HuH-7.5 (cell line): ENCODE data around the gene SHFL.

Source experiments
- DNase-seq: peaks from one replicate; pipeline ENCODE4 v3.0.0; 2011; ENCODE audit warnings: low spot score

Gene SHFL

DNA sequence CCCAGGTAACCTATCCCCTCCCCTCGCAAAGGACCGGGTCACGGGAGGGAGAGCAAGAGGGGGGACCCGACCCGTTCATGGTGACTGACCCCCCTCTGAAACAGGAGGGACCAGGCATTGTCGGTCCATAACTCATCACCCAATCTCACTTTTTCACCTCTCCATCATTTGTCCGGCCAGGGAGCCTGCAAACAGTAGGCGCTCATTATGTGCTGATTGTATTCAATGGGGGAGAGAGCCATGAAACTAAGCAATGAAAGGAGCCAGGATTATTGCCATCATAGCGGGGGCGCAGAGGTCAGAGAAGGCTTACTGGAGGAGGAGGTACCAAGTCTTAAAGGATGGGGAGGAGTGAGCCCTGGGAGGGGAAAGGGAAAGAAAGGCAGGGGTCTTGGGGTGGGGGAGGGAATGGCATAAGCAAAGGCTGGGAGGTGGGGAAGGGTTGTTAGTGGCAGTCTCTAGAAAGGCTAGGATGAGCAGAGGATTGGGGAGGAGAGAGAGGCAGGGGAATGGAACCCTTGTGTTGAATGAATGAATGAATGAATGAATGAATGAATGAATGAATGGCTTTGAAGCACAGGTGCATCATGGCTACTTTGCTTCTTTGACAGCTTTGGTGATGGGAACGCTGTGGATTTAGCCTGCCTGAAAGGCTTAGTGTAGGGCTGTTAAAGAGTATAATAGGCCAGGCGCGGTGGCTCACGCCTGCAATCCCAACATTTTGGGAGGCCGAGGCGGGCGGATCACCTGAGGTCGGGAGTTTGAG lies 1.4 kb downstream of the SHFL start:
- DNase-seq = no peak

DNA sequence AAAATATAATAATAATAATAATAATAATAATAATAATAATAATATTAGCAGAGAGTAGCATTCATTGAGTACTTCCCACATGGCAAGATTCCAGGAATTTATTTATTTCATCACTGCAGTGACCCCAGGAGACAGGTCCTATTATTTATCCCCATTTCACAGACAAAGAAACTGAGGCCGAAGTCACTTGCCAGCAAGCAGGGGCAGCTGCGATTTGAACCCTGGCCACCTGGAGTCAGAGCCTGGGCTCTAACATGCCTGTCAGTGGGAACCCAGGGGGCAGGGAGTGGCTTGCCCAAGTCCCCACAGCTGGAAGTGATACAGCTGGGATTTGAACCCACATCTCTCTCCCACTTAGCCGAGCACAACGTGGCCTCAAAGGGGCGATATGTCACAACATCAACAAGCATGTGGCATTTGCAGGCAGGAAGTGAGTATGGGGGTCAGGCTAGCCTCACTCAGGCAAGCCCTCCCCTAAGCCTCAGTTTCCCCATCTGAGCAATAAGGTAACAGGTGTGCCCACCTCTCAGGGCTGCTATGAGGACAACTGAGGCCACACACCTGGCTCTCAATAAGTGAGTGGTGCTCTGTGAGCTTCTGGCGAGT lies 2.9 kb downstream of the SHFL start:
- DNase-seq = no peak

- no peak for DNase-seq
These were observed 3.8 kb downstream of the SHFL start for GRCh38 chr19:10089801-10090375.

DNA sequence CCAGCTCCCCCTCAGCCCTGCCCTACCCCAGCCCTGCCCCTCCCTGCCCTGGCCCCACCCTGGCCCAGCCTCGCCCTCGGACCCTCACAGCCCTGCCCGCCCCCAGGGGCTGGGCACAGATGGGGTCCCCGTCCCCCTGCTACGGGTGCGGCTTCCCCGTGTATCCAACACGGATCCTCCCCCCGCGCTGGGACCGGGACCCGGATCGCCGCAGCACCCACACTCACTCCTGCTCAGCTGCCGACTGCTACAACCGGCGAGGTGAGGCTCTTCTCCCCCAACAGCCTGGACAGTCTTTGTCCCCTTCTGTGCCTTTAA lies 5.2 kb downstream of the SHFL start:
- DNase-seq = no peak

- DNase-seq = no peak
These were observed 6.0 kb downstream of the SHFL start for GRCh38 chr19:10091895-10092641.

DNA sequence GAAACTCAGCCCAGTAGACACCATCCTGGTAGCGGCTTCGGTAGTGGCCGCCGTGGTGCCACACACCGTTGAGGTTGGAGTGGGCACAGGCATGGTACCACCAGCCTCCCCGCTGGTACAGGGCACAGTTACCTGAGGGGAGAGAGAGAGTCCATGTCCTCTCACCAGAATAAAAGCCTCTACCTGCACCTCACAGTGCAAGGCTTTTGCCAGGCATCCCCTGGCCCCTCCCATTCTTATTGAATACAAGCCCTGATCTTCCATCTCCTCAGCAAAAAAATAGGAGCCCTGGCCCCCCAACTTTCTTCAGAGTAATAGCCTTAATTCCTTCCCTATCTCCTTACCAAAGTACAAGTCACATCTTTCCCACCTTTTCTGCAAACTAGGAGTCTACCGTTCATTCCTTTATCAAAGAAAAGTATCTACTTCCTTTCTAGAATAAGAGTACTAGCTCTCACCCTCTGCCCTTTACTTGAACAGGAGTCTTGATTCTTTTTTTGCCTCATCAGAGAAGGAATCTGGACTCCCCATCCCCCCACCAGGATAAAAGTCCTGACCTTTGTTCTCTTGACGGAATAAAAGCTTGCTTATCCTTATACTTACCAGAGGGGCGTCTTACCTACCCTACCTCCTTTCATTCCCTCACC lies 6.7 kb downstream of the SHFL start:
- no peak for DNase-seq

DNA sequence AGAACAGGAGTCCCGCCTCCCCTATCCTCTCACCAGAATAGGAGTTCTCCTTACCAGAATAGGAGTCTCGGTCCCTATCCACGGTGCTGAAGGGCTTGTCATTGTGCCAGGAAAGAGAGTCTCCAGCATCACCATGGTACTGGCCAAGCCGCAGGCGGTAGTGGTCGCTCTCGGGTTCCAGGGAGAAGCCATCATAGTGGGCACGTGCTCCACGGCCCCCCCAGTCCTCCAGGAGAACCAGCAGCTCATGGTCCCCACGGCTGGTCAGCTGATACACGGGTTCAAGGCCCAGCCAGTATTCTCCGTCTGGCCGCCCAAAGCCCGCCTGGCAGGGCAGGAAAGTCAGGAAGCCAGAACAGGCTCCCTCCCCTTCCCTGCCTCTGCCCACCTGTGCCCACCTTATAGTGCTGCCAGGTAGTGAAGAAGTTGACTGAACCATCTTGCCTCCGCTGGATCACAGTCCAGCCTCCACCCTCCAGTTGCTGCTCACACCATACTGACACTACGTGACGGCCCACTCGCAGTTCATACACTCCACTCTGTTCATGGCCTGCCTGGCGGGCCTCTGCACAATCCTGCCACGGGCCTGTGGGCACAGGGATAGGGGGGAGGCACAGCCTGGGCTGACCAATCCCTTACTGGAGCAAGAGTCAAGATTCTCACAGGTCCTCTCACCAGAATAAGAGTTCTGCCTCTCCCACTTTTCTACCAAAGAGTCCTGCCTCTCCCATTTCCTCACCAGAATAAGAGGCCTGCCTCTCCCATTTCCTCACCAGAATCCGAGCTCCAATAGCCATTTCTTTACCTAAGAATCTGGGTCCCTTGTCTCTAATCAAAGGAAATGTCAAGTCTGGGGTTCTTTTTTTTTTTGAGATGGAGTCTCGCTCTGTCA lies 7.4 kb downstream of the SHFL start:
- no peak for DNase-seq

GRCh38 chr19:10095622-10095947 lies 9.5 kb downstream of the SHFL start:
- DNase-seq = no peak

DNA sequence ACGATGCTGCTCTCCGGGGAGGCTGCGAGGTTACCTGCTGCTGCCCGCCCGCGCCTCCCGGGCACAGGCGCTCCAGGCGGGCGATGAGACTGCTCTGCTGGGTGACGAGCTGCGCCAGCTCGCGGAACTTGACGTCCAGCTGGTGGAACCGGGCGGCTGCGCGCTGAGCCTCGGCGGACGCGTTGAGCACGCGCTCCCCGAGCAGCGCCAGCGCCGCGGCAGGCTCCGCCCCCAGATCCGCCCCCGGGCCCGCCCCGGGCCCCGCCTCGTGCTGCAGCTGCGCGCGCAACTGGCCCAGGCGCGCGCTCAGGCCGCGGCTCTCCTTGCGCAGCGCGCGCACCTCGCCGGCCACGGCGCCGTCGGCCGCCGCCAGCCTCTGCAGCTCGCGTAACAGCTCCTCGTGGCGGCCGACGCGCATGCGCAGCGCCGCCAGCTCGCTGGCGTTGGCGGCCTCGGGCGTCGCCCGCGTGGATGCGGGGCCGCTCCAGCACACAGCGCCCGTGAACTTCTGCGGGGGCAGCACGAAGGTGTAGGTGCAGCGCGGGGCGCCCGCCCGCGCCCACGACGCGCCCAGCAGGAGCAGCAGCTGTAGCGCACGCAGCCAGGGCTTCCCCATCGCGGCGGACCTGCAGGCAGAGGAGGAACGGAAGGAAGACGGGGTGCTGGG lies 10.0 kb downstream of the SHFL start:
- DNase-seq = peak; percentile 99

DNA sequence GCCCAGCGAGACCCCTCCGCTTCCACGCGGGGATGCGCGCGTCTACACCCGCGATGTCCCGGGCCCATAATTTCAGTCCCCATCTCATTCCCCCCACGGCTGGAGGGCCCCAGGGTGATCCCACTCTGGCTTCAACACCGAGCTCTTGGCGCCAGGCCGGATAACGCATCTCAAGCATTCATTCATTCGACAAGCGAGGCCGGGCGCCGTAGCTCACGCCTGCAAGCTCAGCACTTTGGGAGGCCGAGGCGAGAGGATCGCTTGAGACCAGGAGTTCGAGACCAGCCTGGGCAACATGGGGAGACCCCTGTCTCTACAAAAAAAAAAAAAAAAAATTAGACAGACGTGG lies 10.5 kb downstream of the SHFL start:
- DNase-seq = no peak

DNA sequence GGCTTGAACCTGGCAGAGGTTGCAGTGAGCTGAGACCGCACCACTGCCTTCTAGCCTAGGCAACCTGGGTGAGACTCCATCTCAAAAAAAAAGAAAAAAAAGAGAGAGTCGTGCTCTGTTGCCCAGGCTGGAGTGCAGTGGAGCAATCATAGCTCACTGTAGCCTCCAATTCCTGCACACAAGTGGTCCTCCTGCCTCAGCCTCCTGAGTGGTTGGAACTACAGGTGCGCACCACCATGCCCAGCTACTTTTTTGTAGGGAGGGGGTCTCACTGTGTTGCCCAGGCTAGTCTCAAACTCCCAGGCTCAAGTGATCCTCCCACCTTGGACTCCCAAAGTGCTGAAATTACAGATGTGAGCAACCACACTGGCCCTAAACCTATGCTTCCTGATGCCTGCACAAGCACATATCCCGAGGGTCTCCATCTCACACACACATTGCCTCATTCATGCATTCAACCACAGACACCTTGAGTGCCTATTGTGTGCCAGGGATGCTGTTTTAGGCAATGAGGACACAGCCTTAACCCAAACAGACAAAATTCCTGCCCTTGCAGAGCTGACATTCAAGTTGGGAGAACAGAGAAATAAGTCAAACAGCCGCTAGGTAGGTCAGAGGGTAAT lies 14.2 kb downstream of the SHFL start:
- DNase-seq = no peak

GRCh38 chr19:10102787-10103236 lies 16.7 kb downstream of the SHFL start:
- DNase-seq = no peak

DNA sequence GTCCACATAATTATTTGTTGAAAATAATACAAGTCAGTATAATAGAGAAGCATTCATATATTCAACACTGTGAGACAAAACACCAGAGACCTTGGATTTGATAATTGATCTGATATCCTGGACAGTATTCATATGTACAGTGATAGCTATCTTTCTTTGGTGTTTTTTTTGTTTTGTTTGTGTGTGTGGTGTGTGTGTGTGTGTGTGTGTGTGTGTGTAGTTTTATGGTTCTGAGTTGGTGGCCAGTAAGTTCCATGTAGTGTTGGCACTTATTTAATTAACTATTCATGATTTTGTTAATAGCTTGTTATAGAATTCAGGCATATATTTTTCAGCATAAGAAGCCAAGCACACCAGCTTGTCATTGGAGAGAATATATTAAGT lies 18.0 kb downstream of the SHFL start:
- no peak for DNase-seq

DNA sequence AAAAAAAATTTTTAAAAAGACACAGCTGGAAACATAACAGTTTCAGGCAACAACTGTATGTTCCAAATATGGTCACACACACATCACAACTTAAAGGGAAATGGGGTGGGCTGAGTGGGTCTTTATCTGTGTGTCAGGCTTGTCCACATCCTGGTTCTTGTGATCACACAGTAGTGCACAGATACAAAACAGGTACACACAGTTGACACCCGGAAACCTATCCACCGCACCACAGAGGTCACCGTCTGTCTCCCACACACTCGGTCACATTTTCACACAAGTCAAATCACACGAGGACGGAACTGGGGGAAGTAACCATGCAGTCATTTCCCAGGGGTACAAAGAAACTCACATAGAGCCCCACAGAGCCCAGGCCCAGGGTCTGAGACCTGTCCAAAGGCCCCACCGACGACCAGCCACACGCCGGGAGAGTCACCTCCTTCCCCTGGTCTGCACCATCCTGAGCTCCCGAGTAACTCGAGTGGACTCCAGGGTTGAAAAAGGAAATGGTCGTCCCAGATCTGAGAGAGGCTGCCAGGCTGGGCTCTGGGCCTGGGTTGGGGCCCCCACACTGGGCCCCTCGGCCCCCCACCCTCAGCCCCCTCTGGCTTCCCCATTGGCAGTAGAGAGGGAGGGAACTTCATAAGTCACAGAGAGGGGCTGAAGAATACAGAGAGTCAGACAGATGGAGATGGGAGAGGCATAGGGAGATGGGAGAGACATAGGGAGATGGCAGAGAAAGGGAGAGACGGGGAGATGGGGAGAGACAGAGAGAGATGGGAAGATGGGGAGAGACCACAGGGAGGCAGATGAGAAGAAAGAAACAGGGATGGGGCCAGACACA lies 18.8 kb downstream of the SHFL start:
- DNase-seq = no peak

- peak; percentile 9 for DNase-seq
These were observed 19.5 kb downstream of the SHFL start for GRCh38 chr19:10105509-10106099.

- DNase-seq = peak; percentile 99
These were observed 20.2 kb downstream of the SHFL start, which contains the start of gene PPAN for GRCh38 chr19:10106100-10106936. Gene PPAN (plus strand): TSS chr19:10106362. CDS start chr19:10106395, 33 bp downstream.

DNA sequence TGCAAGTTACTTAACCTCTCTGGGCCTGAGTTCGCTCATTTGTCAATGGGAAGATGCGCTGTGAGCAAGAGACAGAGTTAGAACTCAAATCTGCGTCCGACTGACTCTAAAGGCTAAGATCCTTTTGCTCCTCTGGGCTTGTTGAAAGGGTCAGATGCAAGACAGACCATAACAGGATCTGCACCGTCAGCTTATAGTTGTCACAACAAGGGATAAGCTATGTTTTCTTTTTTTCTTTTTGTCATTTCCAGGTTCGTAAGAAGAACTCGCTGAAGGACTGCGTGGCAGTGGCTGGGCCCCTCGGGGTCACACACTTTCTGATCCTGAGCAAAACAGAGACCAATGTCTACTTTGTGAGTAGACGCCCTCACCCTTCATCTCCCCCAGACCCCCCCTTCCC lies 21.1 kb downstream of the SHFL start:
- no peak for DNase-seq

- DNase-seq = peak; percentile 13
These were observed 21.8 kb downstream of the SHFL start for GRCh38 chr19:10107817-10108367.
